Measurements from ENCODE around the gene DAND5. TPM values are rescaled to one million over a fixed set of nuclear protein-coding genes. Genes with fewer than 3 reads are reported as not detected.

Gene DAND5
- total RNA-seq, 3 donors from 2014 or later (not counting 1 experiment from before 2014, with no cell fraction given): not detected

DNA sequence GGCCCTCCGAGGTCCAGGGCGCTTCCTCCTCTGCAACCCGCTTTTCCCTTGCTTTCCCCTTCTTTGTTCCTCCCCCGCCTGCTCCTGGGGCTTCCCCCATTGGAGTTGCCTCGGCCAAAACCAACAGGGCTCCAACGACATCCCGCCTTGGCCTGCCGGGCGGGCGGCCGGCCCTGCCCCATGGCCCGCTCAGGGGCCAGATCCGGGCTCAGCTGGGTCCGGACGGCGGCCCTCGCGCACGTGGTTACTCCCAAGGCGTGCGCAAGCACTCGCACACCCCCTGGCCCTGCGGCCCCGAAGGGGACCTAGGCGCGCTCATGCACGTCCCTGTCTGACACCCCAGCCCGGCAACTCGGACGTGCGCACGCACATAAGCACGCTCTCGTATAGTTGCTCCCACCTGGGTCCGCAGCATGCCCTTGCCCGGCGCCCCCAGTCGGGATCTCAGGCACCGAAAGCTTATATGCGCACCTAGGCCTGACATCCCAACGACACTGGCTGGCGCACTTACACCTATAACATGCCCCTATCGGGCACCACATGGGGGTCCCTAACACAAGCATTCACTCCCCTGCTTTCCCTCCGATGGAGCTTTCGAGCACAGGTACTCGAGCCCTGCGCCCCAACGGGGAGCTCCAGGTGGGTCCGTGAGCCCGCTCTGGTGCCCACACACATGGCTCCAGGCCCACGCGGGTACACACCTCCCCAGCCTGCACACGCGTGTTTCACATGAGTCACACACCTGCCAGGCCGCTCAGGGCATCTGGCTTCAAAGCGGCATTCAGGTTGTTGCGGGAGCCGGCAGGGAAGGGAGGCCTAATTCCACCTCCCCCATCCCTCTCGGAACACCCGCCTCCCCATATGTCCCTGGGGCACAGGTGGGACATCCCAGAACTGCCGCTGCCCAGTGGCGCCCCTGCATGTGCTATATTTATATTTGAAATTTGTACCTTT lies 40.9 kb downstream of the DAND5 start:
- Histone ChIP-seq H3K4me3 (ENCODE audit: low read length) (no peak overlapping the region), H3K36me3 (ENCODE audit: control insufficient read depth, insufficient read depth, low read length) (no peaks in the 10 kb centered on the region), H3K27ac (ENCODE audit: low read length) (no peak overlapping the region), H3K9me3 (ENCODE audit: control insufficient read depth, insufficient read depth, low read length) (no peaks in the 10 kb centered on the region), H3K27me3 (ENCODE audit: control insufficient read depth, insufficient read depth, low read length) (peaks cover 67% of the 10 kb centered on the region), H3K4me1 (ENCODE audit: control insufficient read depth, insufficient read depth, low read length) (peaks cover 32% of the 10 kb centered on the region)
- no peak for ATAC-seq
- Mint-ChIP-seq H3K4me3 (no peak overlapping the region), H3K27me3 (ENCODE audit: low read depth in 2 of 2) (peaks cover 37 to 60% of the 10 kb centered on the region in 2 donors), H3K36me3 (no peaks in the 10 kb centered on the region), H3K4me1 (peaks cover 18 to 25% of the 10 kb centered on the region in 2 donors), H3K9me3 (no peaks in the 10 kb centered on the region), H3K27ac (no peak overlapping the region)
- TF ChIP-seq, protein P1, sequence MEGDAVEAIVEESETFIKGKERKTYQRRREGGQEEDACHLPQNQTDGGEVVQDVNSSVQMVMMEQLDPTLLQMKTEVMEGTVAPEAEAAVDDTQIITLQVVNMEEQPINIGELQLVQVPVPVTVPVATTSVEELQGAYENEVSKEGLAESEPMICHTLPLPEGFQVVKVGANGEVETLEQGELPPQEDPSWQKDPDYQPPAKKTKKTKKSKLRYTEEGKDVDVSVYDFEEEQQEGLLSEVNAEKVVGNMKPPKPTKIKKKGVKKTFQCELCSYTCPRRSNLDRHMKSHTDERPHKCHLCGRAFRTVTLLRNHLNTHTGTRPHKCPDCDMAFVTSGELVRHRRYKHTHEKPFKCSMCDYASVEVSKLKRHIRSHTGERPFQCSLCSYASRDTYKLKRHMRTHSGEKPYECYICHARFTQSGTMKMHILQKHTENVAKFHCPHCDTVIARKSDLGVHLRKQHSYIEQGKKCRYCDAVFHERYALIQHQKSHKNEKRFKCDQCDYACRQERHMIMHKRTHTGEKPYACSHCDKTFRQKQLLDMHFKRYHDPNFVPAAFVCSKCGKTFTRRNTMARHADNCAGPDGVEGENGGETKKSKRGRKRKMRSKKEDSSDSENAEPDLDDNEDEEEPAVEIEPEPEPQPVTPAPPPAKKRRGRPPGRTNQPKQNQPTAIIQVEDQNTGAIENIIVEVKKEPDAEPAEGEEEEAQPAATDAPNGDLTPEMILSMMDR (IDR thresholded peaks at IDR 0.05): no peak
- DNase-seq: no peak
- intact Hi-C loops (cut with micrococcal nuclease): no loop called here
- 40% methylated on average over 58 of the region's 62 CpGs for WGBS (ENCODE audit: insufficient coverage)

DNA sequence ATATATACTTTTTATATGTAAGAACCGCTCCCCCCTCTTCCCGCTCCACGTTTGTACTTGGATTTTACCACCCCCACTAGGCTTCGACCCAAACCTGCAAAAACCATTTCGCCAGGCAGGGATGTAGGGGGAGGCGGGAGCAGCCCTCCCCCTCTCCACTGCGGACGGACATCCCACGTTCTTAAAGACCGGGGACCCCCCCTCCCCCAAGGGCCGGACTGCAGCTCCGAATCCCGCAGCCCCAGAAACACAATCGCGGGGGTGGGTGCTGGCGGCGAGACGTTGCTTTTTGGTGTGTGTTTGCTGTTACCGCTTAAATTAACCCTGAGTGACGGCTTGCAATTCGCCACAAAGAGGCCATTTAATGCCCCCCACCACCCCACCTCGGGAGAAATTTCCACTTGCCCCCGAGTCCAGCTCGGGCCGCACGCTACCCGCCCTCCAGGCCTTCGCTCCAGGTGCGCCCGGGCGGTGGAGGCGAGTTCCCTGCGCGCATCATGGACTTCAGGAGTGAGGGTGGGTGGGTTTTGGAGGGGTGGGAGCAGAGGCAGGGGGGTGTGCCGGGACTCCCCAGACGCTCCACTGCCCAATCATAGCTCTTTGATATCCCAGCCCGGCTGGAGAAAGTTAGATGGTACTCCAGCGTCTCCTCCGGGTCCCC lies 41.7 kb downstream of the DAND5 start:
- Histone ChIP-seq H3K27ac (ENCODE audit: low read length) (no peak overlapping the region), H3K27me3 (ENCODE audit: control insufficient read depth, insufficient read depth, low read length) (peaks cover 70% of the 10 kb centered on the region), H3K9me3 (ENCODE audit: control insufficient read depth, insufficient read depth, low read length) (no peaks in the 10 kb centered on the region), H3K4me3 (ENCODE audit: low read length) (no peak overlapping the region), H3K4me1 (ENCODE audit: control insufficient read depth, insufficient read depth, low read length) (peaks cover 32% of the 10 kb centered on the region), H3K36me3 (ENCODE audit: control insufficient read depth, insufficient read depth, low read length) (no peaks in the 10 kb centered on the region)
- TF ChIP-seq, protein P1 (IDR thresholded peaks at IDR 0.05): no peak
- Mint-ChIP-seq H3K27me3 (ENCODE audit: low read depth in 2 of 2) (peaks cover 40 to 62% of the 10 kb centered on the region in 2 donors), H3K4me1 (peaks cover 18 to 25% of the 10 kb centered on the region in 2 donors), H3K27ac (no peak overlapping the region), H3K9me3 (no peaks in the 10 kb centered on the region), H3K4me3 (no peak overlapping the region), H3K36me3 (no peaks in the 10 kb centered on the region)
- 43% methylated on average over 36 of the region's 39 CpGs for WGBS (ENCODE audit: insufficient coverage)
- no peak for ATAC-seq
- DNase-seq: no peak
- intact Hi-C loops (cut with micrococcal nuclease): no loop called here

DNA sequence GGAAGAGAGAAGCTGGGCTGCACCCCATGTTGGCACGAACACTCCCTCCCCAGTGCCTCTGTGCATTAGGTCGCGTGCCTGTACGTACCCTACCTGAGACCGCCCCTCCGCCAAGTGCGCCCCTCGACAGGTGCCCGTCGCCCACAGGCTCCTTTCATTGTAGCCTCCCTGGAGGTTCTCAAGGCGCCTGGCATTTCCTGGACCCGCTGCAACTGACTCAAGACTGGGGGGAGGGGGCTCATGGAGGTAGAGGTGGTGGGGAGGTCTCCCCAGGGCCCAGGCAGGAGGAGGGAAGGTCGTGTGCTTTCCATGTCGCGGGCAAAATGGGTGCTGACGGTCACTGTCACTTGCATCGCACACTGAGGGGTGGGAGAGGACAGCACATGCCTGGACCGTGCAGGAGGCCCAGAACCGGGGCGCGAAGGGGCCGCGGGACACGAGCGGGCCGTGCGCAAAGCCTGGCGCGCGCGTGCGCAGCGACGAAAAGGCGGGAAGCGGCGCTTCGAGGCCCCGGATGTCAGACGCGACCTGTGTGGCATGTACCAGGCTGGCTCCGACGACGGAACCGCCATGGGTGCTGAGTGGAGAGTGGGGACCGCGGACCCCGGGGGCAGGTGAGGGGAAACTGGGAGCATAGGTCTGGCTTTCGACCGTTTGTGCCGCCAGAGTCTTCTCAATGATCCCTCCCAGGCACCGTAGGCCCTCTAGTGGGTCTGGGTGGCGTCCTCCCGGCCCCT lies 42.4 kb downstream of the DAND5 start:
- Histone ChIP-seq H3K36me3 (ENCODE audit: control insufficient read depth, insufficient read depth, low read length) (no peaks in the 10 kb centered on the region), H3K4me1 (ENCODE audit: control insufficient read depth, insufficient read depth, low read length) (peaks cover 32% of the 10 kb centered on the region), H3K27ac (ENCODE audit: low read length) (no peak overlapping the region), H3K4me3 (ENCODE audit: low read length) (no peak overlapping the region), H3K9me3 (ENCODE audit: control insufficient read depth, insufficient read depth, low read length) (no peaks in the 10 kb centered on the region), H3K27me3 (ENCODE audit: control insufficient read depth, insufficient read depth, low read length) (peaks cover 68% of the 10 kb centered on the region)
- TF ChIP-seq, protein P1 (IDR thresholded peaks at IDR 0.05): no peak
- Mint-ChIP-seq H3K27ac (no peak overlapping the region), H3K9me3 (no peaks in the 10 kb centered on the region), H3K27me3 (ENCODE audit: low read depth in 2 of 2) (peaks cover 46 to 67% of the 10 kb centered on the region in 2 donors), H3K36me3 (no peaks in the 10 kb centered on the region), H3K4me1 (peaks cover 18 to 25% of the 10 kb centered on the region in 2 donors), H3K4me3 (peak overlapping the region; percentile 28)
- no peak for ATAC-seq
- intact Hi-C loops (cut with micrococcal nuclease): no loop called here
- 25% methylated on average over 54 of the region's 54 CpGs for WGBS (ENCODE audit: insufficient coverage)
- DNase-seq: no peak
